HG03442 (cell line): ENCODE results near the gene UBAC1.
"Not testable (repeated sequence)": the region's sequence is repeated elsewhere in the genome, so short reads cannot be mapped to it uniquely, and the experiment has no call there.

ENCODE experiments used
- ATAC-seq: cut with Tn5 transposase; IDR thresholded peaks from one replicate; pipeline ENCODE4 v1.9.1; 2021; ENCODE audit warnings: mild to moderate bottlenecking, moderate library complexity; ENCODE audit not compliant: unreplicated experiment

Gene UBAC1

DNA sequence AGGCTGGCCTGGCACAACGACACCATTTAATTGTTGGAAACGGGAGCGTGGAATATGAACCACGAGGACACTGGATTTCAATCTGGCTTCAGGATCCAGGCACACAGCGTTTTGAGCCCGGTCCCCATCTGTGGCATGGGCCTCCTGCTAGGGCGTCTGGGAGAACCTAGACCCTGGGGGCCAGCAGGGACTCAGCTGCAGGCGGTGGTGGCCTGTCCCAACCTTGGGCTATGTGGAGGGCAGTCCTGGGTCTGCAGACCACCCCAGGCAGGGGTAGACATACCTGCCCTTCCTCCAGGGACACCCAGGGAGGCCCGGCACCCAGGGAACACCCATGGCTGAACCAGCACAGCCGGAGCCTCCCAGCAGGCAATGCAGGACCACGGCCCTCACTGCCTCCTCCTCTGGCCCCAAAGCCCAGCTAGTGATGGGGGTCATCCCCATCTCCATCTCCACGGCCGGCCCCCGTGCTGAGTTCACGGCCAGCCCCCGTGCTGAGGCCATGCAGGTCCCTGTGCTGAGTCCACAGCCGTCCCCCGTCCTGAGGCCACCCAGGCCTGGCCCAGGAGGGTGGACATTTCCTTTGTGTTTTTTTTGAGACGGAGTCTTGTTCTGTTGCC is 18.5 kb upstream of the UBAC1 start:
- no peak for ATAC-seq

DNA sequence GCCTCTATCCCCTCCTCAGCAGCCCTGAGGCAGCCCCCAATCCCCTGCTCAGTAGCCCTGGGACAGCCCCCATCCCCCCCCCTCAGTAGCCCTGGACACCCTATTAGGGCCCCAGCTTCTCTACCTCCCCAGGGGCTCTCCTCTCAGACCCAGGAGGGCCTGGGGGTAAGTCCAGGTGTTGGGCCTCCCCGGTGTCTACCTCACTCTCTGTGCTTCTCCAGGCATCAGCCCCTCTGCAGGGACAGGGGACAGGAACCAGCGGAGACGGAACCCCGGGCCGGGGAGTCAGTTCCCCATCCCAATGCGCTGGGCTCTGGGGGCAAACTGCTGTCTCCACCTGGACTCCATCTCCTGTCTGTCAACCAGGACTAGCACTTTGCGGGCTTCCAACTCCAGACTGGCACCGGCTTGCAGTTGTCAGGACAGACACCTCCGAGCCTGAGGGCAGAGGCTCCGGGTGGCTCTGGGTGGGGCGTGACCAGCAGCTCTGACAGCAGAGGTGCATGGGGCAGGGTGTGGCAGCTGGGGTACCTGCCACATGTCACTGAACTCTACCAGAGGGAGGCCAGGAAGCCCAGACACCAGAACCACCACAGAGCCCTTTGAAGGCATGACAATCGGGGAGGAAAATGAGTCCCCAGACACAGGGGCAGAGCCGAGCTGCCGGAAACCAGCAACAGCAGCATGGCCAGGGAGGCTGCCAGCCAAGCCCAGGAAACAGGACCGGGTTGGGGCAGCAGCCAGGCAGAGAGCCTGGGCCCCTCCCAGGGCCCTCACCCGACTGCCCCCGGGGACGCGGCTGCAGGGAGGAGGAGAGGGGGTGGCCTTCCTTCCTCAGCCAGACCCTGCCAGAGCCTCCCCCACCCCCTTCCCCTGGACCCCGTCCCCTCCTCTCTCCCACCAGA is 17.7 kb upstream of the UBAC1 start:
- ATAC-seq = no peak

DNA sequence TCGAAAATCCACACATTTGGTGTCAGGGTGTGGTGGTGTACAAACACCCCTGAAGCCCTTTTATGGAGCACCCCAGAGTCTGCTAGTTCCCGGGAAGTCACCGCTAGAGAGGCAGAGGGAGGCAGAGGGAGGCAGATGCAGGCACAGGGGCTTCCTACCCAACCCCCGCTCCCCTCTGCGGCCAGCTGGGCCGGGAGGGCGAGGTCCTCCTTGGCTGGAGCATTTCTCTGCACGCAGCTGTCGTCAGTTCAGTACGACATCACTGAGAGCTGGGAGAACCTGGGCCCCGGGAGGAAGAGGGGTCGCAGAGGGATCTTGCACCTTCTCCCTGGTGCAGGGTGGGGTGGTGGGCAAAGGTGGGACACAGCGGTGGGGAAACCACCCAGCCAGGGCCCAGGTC is 15.8 kb upstream of the UBAC1 start:
- ATAC-seq = no peak

DNA sequence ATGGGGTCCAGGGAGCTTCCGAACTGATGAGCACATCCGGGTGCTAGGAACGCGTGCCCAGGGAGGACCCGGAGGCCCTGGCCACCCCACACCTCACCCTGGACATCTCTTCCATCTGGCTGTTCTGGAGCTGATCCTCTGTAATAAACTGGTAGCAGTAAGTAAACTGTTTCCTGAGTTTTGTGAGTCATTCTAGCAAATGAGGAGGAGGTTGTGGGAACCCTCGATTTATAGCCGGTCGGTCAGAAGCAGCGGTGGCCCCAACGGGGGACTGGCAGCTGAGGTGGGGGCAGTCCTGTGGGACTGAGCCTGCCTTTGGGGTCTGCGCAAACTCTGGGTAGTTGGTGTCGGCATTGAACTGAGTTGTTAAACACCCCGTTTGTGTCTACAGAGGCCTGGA is 15.4 kb upstream of the UBAC1 start:
- ATAC-seq = no peak

DNA sequence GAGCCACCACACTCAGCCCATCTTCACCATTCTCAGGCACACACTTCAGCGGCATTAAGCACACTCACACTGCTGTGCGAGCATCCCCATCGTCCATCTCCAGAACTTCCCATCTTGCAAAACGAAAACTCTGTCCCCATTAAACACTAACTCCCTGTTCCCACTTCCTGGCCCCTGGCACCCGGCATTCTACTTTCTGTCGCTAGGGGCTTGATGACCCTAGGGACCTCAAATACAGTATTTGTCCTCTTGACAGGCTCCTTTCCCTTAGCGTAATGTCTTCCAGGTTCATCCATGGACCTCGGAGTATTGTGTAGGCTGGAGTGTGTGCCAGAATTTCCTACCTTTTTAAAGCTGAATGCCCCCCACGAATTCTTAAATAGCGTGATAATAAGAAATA is 14.7 kb upstream of the UBAC1 start:
- no peak for ATAC-seq

DNA sequence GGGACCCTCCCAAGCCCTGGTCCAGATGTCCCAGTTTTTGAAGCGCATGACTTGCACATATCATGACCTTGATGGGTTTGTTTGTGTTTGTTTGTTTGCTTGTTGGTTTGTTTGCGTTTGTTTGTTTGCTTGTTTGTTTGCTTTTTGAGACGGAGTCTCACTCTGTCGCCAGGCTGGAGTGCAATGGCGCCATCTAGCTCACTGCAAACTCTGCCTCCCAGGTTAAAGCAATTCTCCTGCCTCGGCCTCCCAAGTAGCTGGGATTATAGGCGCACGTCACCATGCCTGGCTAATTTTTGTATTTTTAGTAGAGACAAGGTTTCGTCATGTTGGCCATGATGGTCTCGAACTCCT is 13.0 kb upstream of the UBAC1 start:
- ATAC-seq = no peak

DNA sequence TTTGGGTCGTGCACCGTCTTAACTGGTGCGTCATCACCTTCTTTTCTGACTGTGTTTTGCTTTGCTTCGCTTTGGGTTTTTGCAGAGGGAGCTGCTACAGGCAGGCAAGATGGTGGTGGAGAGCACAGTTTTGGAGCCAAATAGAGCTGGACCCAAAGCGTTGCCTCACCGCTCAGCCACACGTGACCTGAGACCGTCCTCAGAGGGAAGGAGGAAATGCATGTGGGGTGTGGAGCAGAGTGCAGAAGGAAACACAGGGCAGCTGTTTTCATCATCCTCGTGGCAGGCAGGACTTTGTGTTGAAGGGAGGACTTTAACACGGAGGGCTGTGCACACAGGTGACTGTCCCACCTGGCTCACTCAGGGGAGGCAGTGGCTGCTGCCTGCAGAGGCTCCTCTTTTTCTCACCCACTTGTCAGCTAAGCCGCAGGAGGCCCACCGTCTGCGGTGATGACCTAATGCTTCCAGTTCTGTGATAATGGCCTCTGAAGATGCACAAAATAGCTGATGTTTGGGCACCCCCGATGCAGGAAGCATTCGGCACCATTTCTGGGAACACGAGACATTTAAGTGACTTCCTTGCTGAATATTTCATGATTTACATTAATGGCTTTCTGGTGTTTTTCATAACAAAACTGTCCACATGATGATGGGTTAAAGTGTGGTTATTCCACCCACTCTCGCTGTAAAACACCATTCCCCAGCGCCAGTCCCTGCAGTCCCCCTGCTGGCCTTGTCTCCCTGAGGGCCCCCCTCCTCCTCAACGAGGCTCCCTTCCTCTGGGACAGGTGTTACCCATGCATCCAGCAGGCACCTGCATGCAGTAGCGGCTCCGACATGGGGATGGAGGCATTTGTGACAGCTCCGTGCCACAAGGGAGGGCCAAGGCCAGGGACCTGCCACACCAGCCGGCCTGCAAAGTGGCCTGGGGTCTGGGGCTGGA is 12.4 kb upstream of the UBAC1 start:
- ATAC-seq = no peak

DNA sequence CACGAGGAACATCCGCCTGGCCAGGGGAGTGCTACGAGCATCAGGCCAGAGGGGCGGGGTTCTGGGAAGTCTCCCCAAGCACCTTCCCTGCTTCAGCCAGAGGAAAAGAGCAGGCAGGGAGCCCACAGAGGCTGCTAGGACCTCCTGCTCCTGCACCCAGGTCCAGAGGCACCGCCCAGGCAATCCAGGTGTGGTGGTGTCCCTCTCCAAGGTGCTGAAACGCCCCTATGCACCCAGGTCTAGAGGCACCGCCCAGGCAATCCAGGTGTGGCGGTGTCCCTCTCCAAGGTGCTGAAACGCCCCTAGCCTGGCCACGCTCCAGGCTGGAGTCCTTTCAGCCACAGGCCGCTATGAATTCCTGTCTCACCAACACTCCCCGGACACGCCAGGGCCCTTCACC is 10.7 kb upstream of the UBAC1 start:
- no peak for ATAC-seq

DNA sequence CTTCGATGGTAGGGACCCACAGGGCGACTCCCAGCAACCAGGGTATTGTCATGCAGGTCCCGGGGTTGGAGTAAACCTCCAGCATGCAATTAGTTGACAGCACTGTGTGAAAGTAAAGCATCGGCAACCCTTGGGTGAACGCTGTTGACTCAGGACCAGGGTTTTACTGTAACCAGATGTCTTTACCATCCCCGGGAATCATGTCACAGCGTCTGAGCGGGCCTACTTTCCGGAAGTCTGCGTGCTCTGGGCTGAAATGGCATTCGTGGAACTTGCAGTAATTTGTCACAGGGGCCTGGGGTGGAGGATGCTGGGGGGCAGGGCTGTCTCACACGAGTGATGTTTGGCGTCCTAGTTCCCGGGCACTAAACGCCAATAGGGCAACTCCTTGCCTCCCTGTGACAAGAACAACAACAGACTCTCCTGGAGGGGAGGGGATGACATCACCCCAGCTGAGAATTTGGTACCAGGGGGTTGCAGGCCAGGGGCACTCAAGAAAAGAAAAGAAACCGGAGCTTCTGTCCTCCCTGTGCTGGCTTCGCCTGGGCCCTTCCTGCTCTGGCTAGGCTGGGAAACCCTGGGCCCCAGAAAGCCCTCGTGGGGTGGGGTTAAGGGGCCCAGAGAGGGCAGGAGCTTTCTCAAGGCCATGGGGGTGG is 10.1 kb upstream of the UBAC1 start:
- ATAC-seq = no peak

DNA sequence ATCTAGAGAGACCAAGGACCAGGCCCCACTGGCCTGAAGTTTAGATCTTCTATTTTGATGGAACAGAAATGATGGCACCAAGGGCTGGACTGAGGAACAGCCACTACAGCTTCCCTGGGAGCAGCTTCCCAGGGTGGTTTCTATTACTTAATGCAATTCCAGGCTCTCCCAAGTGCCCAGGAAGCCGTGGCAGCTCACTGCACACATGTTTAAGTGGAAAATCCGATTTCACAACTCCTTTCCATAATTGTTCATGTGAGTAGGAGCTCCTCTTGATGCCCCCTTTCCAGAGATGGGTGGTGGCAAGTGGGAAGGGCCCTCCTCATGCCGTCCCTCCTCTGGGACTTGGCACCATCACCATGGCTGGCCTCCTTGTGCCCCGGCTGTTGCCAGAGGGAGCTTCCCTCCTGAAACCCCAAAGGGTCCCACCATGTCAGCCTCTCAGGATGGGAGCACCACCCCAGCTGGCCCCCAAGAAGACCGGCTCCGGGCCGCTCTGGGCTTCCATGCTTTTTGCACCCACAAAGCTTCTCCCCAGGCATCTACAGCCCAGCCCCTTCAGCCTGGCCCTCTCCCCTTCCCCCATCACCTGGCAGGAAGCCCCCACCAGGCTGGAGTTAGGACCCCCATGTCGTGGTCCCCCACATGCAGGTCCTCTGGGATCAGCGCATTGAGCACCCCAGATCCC is 9.1 kb upstream of the UBAC1 start:
- no peak for ATAC-seq

DNA sequence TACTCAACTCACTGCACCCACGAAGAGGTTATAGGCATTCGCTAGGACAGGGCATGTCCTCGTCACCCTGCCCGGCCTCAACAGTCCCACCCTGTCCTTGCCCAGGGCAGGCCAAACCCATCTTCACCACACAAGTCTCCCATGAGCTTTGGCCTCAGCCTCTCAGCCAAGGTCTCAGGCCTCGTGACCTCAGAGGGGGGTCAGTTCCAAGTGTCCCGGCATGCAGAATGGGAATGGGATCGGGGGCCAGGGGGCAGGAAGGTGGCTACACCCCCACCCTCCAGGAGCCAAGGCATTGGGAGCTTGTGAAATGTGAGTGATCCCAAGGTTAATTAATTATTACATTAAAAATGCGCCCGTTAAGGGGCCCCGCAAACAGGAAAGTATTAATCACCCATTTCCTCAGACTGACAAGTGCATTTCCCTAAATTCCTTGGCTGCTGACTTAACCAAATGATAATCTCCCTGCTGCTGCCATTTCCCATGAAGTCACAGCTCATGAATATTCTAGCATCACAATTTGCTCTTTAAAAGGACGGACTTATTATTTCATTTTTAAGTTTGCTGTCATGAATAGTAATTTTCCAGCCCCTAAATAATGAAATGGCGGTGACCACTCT is 8.0 kb upstream of the UBAC1 start:
- ATAC-seq = no peak

DNA sequence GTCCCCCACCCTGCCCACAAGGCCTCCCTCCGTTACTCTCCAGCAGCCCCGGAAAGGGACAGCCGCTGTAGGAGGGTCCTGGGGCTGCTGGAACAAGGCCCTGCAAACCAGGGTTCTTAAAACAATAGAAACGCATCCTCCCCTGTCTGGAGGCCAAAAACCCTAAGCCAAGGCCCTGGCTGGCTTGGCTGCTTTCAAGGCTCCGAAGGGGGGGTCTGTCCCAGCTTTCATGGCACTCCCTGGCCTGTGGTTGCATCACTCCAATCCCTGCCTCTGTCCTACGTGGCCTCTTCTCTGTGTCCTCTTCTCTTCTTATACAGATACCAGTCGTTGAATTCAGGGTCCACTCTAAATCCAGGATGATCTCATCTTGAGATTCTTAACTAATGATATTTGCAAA is 7.4 kb upstream of the UBAC1 start:
- ATAC-seq = no peak

DNA sequence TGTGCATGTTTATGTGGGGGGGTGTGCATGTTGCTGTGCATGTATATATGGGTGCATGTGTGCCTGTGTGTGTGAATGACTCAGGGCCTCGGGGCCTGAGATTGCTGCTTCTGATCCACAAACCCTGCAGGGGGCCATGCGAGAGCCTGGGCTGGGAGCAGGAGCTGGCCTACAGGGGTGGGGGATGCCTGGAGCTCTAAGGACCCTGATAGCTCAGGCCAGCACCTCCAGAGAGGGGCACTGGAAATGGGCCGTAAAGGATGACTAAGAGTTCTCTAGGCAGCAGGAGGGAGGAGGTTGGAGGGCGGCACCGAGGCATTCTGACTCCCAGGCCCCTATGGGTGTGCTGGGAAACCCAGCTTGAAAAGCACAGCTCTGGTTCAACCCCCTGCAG is 6.9 kb upstream of the UBAC1 start:
- no peak for ATAC-seq

DNA sequence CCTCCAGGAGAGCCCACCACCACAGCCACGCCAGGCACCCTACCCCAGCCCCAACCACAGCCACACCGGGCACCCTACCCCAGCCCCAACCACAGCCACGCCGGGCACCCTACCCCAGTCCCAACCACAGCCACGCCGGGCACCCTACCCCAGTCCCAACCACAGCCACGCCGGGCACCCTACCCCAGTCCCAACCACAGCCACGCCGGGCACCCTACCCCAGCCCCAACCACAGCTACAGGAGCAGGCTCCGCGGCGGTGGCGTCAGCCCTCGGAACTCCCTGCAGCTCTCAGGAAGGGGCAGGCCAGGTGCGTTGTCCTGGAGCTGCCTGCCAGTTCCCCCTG is 5.7 kb upstream of the UBAC1 start:
- not testable (repeated sequence) for ATAC-seq

DNA sequence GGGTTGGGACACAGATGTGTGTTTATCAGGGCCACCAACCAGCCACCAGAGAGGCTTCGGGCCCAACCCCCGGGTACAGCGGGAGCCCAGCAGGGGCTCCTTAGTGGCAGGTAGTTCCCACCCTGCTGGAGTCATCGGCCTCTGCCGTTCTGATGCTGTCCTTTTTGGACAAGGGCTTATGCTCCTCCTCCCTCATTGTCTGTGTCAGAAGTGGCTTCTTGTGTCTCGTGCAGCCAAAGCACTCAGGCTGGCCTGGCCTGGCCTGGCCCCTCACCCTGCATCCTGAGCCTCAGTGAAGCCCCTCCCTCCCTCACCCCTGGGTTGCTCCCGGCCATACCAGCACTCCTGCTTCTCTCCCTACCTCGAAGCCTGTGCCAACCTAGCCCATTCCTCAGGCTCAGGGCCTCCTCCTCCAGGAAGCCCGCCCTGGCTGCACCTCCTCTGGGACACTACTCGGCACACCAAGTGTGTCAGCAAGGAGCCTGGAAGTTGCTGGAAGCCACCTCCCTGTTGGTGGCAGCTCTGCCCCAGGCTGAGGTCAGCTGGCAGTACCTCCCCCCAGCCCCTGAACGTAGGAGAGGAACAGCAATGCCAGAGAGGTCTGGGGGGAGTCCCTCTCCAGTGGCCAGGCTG is 4.1 kb upstream of the UBAC1 start:
- ATAC-seq = no peak

DNA sequence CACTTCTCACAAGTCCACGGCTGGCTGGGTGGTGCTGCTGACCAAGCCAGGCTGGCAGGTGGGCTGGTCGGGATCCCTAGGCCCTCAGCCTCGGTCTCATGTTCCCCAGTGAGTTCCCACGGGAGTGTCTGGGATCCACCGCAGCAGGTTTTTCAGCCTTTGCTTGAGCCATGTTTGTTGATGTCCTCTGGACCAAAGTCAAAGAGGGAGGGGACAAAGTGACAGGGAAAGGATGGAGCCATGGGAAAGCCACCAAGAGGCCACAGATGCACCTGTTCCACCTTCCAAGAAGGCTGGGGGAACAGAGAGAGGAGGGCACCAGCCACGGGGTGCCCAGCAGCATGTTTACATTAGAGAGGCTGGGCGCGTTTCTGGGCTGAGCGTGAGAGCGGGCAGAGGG is 2.8 kb upstream of the UBAC1 start:
- no peak for ATAC-seq

DNA sequence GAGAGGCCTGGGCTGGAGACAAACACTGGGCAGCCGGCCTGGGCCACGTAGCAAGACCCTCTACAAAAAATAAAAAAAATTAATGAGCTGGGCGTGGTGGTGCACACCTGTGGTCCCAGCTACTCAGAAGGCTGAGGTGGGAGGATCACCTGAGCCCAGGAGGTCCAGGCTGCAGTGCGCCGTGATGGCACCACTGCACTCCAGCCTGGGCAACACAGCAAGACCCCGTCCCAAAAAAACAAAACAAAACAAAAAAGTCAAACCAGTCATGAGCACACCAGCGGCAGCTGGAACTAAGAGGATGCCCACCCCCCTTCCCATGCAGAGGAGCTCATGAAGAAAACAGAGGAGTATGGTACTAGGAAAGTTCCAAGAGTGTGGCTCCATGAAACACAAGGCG is 2.2 kb upstream of the UBAC1 start:
- ATAC-seq = no peak

DNA sequence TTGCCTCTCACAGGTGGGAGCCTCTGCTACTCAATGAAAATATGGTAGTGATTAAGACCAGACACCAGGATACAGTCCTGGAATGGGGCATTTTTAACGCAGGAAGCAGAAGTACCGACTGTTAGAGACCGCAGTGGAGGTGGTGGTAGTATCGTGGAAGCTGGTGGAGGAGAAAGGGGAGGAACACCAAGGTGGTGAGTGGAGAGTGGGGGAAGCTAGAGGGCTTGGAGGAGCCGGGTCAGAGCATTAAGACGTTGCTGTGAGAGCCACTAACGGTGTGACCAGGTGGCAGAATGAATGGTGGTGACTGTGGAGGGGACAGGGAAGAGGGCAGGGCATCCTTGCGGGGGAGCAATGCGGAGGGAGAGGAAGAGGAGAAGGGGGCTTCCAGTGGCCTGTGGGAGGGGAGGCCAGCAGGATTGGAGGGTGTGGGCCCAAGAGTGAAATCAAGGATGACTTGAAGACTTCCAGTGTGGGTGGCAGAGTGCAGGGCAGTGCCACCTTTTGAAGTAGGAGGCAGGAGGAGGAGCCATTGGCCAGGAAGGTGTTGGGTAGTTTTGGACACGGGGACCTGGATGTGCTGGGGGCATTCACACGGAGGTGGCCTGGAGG is 1.6 kb upstream of the UBAC1 start:
- no peak for ATAC-seq
